Measurements from ENCODE around the gene MPO.

- TF ChIP-seq POLR2A (IDR thresholded peaks at IDR 0.05) (no peak), CTCF (IDR thresholded peaks at IDR 0.05) (no peak)
Observed at GRCh38 chr17:58228679-58229078, 52.1 kb downstream of the MPO start.
